K562 (cell line): ENCODE data around the gene TMEM214. TPM values are rescaled to one million over a fixed set of nuclear protein-coding genes. Genes with fewer than 3 reads are reported as not detected.

Experiments used
- CBFA2T3 ChIP-seq: fragments of 450-650 bp; IDR thresholded peaks from 2 replicates; pipeline ENCODE4 v1.6.1; 2017
- HDAC1 ChIP-seq, 2 experiments: fragments of 450-650 bp; IDR thresholded peaks; 2 replicates each; pipeline ENCODE4 v1.6.1; 2016 to 2017; ENCODE audit warnings: inconsistent platforms in 1 of 2, mild to moderate bottlenecking in 1 of 2, moderate library complexity in 1 of 2
- MCM3 ChIP-seq: fragments of 450-650 bp; IDR thresholded peaks from 2 replicates; pipeline ENCODE4 v1.6.1; 2016
- STAG1 ChIP-seq: sonication (generic); formaldehyde crosslinking; IDR thresholded peaks from 2 replicates; pipeline ENCODE4 v1.5.0; 2020; ENCODE audit warnings: missing genetic modification reagents, borderline replicate concordance
- ZBTB7A ChIP-seq: IDR thresholded peaks from 2 replicates; pipeline ENCODE4 v1.6.1; 2011; ENCODE audit warnings: low read depth, mild to moderate bottlenecking, low read length, moderate library complexity, borderline replicate concordance; ENCODE audit not compliant: control insufficient read depth
- ZC3H11A ChIP-seq: IDR thresholded peaks from 2 replicates; pipeline ENCODE4 v1.6.1; 2012; ENCODE audit warnings: low read depth, low read length, improper control_type of control experiment
- ZNF436 ChIP-seq: fragments of 250-450, 450-650 bp; sonication (Bioruptor Pico); formaldehyde crosslinking; IDR thresholded peaks from 2 replicates; pipeline ENCODE4 v1.7.0; 2020; ENCODE audit warnings: mild to moderate bottlenecking
- polyA plus RNA-seq, 8 experiments: library from polyadenylated mRNA; depleted of rRNA in 4 of 8; stranded (reverse) in 5 of 8; unstranded in 3 of 8; fragments of >200 nt; fragmentation: Nextera tagmentation in 2 of 8; fragmentation: Illumina TruSeq in 1 of 8; extraction: Ambion mirVana in 2 of 8; extraction: Trizol in 1 of 8; gene quantifications; 2 replicates each; pipeline versions ENCODE4 v1.2.1 to v1.2.3, GENCODE V29; 2011 to 2014; ENCODE audit warnings: inconsistent platforms in 1 of 8, missing spikeins in 1 of 8
- total RNA-seq, 7 experiments: library from RNA; depleted of rRNA in 6 of 7; stranded (reverse); fragments of >200 nt in 6 of 7; fragmentation: Illumina TruSeq in 2 of 7; extraction: Trizol in 2 of 7; gene quantifications; 2 replicates each; pipeline versions ENCODE4 v1.2.1 to v1.2.3, GENCODE V29; 2011 to 2021; ENCODE audit warnings: low replicate concordance in 1 of 7
- TF ChIP-seq, protein P1 (sequence below): fragments of 250-450 bp; sonication (Bioruptor Pico); IDR thresholded peaks from 2 replicates; pipeline ENCODE4 v1.5.0; 2021; ENCODE audit warnings: mild to moderate bottlenecking, moderate library complexity
- TF ChIP-seq, protein P2 (sequence below): fragments of 450-650 bp; IDR thresholded peaks from 2 replicates; pipeline ENCODE4 v1.6.1; 2016
- TF ChIP-seq, protein P3 (sequence below): sonication (generic); formaldehyde crosslinking; IDR thresholded peaks from 2 replicates; pipeline ENCODE4 v1.8.1; 2023; ENCODE audit warnings: mild to moderate bottlenecking, missing genetic modification reagents
- TF ChIP-seq, protein P4 (sequence below), 2 experiments: fragments of 450-650 bp; IDR thresholded peaks; 2 replicates each; pipeline ENCODE4 v1.6.1; 2016
- TF ChIP-seq, protein P5 (sequence below): sonication (generic); formaldehyde crosslinking; IDR thresholded peaks from 2 replicates; pipeline ENCODE4 v1.5.0; 2020; ENCODE audit warnings: missing genetic modification reagents
- TF ChIP-seq, protein P6 (sequence below): sonication (generic); formaldehyde crosslinking; IDR thresholded peaks from 2 replicates; pipeline ENCODE4 v1.8.1; 2023; ENCODE audit warnings: missing genetic modification reagents, mild to moderate bottlenecking, borderline replicate concordance

Gene TMEM214
- total and polyA plus RNA-seq, 9 of the 15 experiments (the other 6 are each of a cell fraction or from before 2014, with no cell fraction given), result 11.4 to 81.4 (median 44.1) TPM

DNA sequence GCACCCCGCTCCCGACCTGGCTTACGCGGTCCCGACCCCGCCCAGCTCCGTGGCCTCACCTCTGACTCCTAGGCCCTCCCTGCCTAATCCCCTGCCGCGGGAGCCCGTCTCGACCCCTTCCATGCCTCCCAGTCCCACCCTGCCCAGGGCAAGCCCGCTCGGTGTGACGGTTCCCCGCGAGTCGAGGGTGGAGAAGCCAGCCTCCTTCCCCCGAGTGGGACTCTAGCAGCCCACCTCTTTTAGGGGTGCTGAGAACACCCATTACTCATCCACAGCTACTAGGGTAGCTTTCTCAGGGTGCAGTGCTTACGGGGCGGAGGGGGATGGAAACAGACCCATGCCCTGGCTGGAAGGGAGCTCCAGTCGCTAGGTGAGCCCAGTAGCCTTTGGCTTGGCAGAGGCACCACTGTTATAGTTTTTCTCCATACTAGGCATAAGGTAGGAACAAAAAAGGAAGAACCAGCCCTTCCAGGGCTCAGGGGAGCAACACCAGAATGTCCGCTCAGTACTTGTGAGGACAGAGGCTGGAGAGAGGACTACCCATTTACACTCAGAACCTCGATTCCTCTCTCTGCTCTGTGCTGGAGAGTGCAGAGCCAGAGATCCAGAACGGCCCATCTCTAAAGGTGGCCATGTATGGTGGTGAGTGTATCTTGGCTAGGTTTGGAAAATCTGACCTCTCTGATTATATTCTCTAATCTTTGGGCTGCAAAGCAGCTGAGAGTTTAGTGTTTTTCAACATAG is 19.3 kb downstream of the TMEM214 start (continued):
- TF ChIP-seq, protein P1, sequence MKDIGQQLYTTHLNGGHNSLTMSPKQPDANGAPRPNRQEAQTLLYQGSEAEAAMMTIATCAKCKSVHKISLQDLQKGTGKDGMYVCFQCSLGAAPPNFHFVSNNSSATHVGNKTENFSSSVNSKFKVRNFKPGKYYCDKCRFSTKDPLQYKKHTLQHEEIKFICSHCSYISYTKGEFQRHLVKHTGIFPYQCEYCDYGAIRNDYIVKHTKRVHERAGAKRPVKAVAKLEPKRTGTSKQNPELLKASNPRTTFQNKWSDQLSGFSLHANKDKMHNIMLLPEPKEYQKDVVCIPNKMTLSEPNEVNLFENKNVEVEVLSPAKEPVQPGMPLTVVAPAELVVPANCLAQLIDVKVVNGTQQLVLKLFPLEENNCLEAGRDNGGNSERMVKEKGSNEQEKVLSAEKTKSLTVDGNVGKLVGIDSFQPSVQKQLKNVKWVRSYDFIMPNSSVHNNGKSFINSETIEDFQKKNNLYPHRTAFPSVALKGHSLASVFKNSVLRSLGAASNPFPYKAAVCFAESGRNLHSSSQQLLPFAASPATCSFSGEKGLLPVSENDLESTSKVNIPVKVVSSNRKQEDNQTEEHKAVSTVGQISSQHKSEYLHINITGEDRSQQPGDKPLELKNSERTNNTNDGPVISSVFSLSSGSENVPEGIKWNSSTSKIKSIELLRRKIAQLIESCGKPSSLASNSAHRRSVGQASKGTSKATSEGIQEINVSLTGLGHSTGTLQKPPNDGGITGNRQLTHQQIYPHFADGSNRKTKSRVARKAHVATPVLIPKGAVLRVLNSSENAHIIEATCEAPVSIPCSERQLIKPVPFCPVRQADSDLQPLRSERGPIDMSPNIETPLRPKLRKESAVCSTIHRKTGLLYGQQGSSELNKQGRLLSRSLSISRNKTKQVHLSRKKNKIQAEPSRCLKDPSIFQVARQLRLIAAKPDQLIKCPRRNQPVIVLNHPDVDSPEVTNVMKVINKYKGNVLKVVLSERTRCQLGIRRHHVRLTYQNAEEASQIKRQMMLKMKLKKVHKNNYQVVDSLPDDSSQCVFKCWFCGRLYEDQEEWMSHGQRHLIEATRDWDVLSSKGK (CRISPR knock-in tag), result no peak
- TF ChIP-seq, protein P2, sequence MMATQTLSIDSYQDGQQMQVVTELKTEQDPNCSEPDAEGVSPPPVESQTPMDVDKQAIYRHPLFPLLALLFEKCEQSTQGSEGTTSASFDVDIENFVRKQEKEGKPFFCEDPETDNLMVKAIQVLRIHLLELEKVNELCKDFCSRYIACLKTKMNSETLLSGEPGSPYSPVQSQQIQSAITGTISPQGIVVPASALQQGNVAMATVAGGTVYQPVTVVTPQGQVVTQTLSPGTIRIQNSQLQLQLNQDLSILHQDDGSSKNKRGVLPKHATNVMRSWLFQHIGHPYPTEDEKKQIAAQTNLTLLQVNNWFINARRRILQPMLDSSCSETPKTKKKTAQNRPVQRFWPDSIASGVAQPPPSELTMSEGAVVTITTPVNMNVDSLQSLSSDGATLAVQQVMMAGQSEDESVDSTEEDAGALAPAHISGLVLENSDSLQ, result no peak
- TF ChIP-seq, protein P3, sequence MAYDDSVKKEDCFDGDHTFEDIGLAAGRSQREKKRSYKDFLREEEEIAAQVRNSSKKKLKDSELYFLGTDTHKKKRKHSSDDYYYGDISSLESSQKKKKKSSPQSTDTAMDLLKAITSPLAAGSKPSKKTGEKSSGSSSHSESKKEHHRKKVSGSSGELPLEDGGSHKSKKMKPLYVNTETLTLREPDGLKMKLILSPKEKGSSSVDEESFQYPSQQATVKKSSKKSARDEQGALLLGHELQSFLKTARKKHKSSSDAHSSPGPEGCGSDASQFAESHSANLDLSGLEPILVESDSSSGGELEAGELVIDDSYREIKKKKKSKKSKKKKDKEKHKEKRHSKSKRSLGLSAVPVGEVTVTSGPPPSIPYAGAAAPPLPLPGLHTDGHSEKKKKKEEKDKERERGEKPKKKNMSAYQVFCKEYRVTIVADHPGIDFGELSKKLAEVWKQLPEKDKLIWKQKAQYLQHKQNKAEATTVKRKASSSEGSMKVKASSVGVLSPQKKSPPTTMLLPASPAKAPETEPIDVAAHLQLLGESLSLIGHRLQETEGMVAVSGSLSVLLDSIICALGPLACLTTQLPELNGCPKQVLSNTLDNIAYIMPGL, result no peak
- TF ChIP-seq HDAC1 (IDR thresholded peaks at IDR 0.05) (peak in 1 of 2 experiments; percentile 45; a peak in 2 of 4 replicates), ZBTB7A (0 out of 2 replicates have a peak, but pooled peaks have one; percentile 51), CBFA2T3 (no peak), ZC3H11A (no peak), MCM3 (no peak), STAG1 (no peak), ZNF436 (no peak)
- TF ChIP-seq, protein P4, sequence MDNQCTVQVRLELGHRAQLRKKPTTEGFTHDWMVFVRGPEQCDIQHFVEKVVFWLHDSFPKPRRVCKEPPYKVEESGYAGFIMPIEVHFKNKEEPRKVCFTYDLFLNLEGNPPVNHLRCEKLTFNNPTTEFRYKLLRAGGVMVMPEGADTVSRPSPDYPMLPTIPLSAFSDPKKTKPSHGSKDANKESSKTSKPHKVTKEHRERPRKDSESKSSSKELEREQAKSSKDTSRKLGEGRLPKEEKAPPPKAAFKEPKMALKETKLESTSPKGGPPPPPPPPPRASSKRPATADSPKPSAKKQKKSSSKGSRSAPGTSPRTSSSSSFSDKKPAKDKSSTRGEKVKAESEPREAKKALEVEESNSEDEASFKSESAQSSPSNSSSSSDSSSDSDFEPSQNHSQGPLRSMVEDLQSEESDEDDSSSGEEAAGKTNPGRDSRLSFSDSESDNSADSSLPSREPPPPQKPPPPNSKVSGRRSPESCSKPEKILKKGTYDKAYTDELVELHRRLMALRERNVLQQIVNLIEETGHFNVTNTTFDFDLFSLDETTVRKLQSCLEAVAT (IDR thresholded peaks at IDR 0.05), result no peak
- TF ChIP-seq, protein P5, sequence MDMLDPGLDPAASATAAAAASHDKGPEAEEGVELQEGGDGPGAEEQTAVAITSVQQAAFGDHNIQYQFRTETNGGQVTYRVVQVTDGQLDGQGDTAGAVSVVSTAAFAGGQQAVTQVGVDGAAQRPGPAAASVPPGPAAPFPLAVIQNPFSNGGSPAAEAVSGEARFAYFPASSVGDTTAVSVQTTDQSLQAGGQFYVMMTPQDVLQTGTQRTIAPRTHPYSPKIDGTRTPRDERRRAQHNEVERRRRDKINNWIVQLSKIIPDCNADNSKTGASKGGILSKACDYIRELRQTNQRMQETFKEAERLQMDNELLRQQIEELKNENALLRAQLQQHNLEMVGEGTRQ, result no peak
- TF ChIP-seq, protein P6, sequence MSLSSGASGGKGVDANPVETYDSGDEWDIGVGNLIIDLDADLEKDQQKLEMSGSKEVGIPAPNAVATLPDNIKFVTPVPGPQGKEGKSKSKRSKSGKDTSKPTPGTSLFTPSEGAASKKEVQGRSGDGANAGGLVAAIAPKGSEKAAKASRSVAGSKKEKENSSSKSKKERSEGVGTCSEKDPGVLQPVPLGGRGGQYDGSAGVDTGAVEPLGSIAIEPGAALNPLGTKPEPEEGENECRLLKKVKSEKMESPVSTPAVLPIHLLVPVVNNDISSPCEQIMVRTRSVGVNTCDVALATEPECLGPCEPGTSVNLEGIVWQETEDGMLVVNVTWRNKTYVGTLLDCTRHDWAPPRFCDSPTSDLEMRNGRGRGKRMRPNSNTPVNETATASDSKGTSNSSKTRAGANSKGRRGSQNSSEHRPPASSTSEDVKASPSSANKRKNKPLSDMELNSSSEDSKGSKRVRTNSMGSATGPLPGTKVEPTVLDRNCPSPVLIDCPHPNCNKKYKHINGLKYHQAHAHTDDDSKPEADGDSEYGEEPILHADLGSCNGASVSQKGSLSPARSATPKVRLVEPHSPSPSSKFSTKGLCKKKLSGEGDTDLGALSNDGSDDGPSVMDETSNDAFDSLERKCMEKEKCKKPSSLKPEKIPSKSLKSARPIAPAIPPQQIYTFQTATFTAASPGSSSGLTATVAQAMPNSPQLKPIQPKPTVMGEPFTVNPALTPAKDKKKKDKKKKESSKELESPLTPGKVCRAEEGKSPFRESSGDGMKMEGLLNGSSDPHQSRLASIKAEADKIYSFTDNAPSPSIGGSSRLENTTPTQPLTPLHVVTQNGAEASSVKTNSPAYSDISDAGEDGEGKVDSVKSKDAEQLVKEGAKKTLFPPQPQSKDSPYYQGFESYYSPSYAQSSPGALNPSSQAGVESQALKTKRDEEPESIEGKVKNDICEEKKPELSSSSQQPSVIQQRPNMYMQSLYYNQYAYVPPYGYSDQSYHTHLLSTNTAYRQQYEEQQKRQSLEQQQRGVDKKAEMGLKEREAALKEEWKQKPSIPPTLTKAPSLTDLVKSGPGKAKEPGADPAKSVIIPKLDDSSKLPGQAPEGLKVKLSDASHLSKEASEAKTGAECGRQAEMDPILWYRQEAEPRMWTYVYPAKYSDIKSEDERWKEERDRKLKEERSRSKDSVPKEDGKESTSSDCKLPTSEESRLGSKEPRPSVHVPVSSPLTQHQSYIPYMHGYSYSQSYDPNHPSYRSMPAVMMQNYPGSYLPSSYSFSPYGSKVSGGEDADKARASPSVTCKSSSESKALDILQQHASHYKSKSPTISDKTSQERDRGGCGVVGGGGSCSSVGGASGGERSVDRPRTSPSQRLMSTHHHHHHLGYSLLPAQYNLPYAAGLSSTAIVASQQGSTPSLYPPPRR (CRISPR knock-in tag), result no peak
